HepG2 (cell line): ENCODE results near the gene CDC42EP4. TPM values are rescaled to one million over a fixed set of nuclear protein-coding genes. Genes with fewer than 3 reads are reported as not detected.

Experiments used
- ATF7 ChIP-seq, 2 experiments: fragments of 450-650 bp in 1 of 2; sonication (generic) in 1 of 2; formaldehyde crosslinking in 1 of 2; IDR thresholded peaks; 2 replicates each; pipeline versions ENCODE4 v1.4.0 to v1.6.1; 2016 to 2020; ENCODE audit warnings: antibody characterized with exemption in 1 of 2, mild to moderate bottlenecking in 1 of 2, missing genetic modification reagents in 1 of 2
- CAMTA2 ChIP-seq: sonication (generic); formaldehyde crosslinking; IDR thresholded peaks from 2 replicates; pipeline ENCODE4 v1.4.0; 2020; ENCODE audit warnings: mild to moderate bottlenecking, missing genetic modification reagents, borderline replicate concordance
- CCAR2 ChIP-seq: fragments of 200-400 bp; formaldehyde crosslinking; optimal IDR thresholded peaks from 2 replicates; pipeline ENCODE3; 2018; ENCODE audit warnings: low read depth, mild to moderate bottlenecking, low read length, moderate library complexity
- DR1 ChIP-seq: sonication (generic); formaldehyde crosslinking; IDR thresholded peaks from 2 replicates; pipeline ENCODE4 v1.8.0; 2021; ENCODE audit warnings: mild to moderate bottlenecking, missing genetic modification reagents, inconsistent platforms
- GATA4 ChIP-seq: sonication (generic); IDR thresholded peaks from 2 replicates; pipeline ENCODE4 v1.6.1; 2016; ENCODE audit warnings: antibody characterized with exemption, low read depth, borderline replicate concordance
- HMGA1 ChIP-seq: sonication (generic); formaldehyde crosslinking; conservative IDR thresholded peaks from 2 replicates; pipeline ENCODE4 v1.4.0; 2020; ENCODE audit warnings: missing genetic modification reagents
- HOXA5 ChIP-seq: sonication (generic); formaldehyde crosslinking; IDR thresholded peaks from 2 replicates; pipeline ENCODE4 v1.4.0; 2020; ENCODE audit warnings: missing genetic modification reagents
- MAF1 ChIP-seq: sonication (generic); formaldehyde crosslinking; IDR thresholded peaks from 2 replicates; pipeline ENCODE4 v1.5.0; 2020; ENCODE audit warnings: missing genetic modification reagents, borderline replicate concordance
- MXD4 ChIP-seq: IDR thresholded peaks from 2 replicates; pipeline ENCODE4 v1.6.1; 2016; ENCODE audit warnings: mild to moderate bottlenecking, missing biosample characterization, missing genetic modification reagents
- SALL1 ChIP-seq: sonication (generic); formaldehyde crosslinking; IDR thresholded peaks from 2 replicates; pipeline ENCODE4 v1.8.0; 2022; ENCODE audit warnings: mild to moderate bottlenecking, missing genetic modification reagents
- SMAD9 ChIP-seq: sonication (generic); formaldehyde crosslinking; IDR thresholded peaks from 2 replicates; pipeline ENCODE4 v1.5.1; 2020; ENCODE audit warnings: mild to moderate bottlenecking, missing genetic modification reagents
- TEAD3 ChIP-seq: optimal IDR thresholded peaks from 2 replicates; pipeline ENCODE3; 2016; ENCODE audit warnings: borderline replicate concordance
- ZMYM3 ChIP-seq: sonication (generic); formaldehyde crosslinking; IDR thresholded peaks from 2 replicates; pipeline ENCODE4 v1.5.1; 2020; ENCODE audit warnings: mild to moderate bottlenecking, missing genetic modification reagents
- ZNF101 ChIP-seq: sonication (generic); formaldehyde crosslinking; IDR thresholded peaks from 2 replicates; pipeline ENCODE4 v1.4.0; 2020; ENCODE audit warnings: mild to moderate bottlenecking, low read depth, missing genetic modification reagents, borderline replicate concordance
- ZNF205 ChIP-seq: IDR thresholded peaks from 2 replicates; pipeline ENCODE4 v1.6.1; 2018; ENCODE audit warnings: missing biosample characterization, missing genetic modification reagents
- ZNF34 ChIP-seq: sonication (generic); formaldehyde crosslinking; IDR thresholded peaks from 2 replicates; pipeline ENCODE4 v1.4.0; 2020; ENCODE audit warnings: mild to moderate bottlenecking, missing genetic modification reagents, borderline replicate concordance
- ZNF841 ChIP-seq: sonication (generic); formaldehyde crosslinking; IDR thresholded peaks from 2 replicates; pipeline ENCODE4 v1.8.1; 2023; ENCODE audit warnings: missing genetic modification reagents, borderline replicate concordance
- polyA plus RNA-seq, 8 experiments: library from polyadenylated mRNA; depleted of rRNA in 3 of 8; stranded (reverse) in 7 of 8; unstranded in 1 of 8; fragments of >200 nt; fragmentation: Illumina TruSeq in 4 of 8; extraction: Trizol in 4 of 8; gene quantifications; 2 replicates each; pipeline versions ENCODE4 v1.2.1 to v1.2.3, GENCODE V29; 2011 to 2016; ENCODE audit warnings: low read depth in 4 of 8, missing spikeins in 1 of 8, mixed read lengths in 1 of 8; ENCODE audit not compliant: insufficient read depth in 1 of 8
- total RNA-seq, 5 experiments: library from RNA; depleted of rRNA; stranded (reverse); fragments of >200 nt; fragmentation: Illumina TruSeq; extraction: Trizol; gene quantifications; 2 replicates each; pipeline ENCODE4 v1.2.3, GENCODE V29; 2016; ENCODE audit warnings: low read depth in 1 of 5
- TF ChIP-seq, protein P1 (sequence below): sonication (generic); formaldehyde crosslinking; IDR thresholded peaks from 2 replicates; pipeline ENCODE4 v1.9.0; 2021; ENCODE audit warnings: missing genetic modification reagents, borderline replicate concordance
- TF ChIP-seq, protein P2 (sequence below), 2 experiments: sonication (generic) in 1 of 2; formaldehyde crosslinking in 1 of 2; IDR thresholded peaks; 2 replicates each; pipeline versions ENCODE4 v1.4.0 to v1.6.1; 2018 to 2020; ENCODE audit warnings: missing genetic modification reagents in 2 of 2, borderline replicate concordance in 1 of 2, low read depth in 1 of 2, mild to moderate bottlenecking in 1 of 2, missing biosample characterization in 1 of 2
- TF ChIP-seq, protein P3 (sequence below): sonication (generic); formaldehyde crosslinking; IDR thresholded peaks from 2 replicates; pipeline ENCODE4 v1.8.0; 2022; ENCODE audit warnings: missing genetic modification reagents, low read depth, mild to moderate bottlenecking, borderline replicate concordance
- TF ChIP-seq, protein P4 (sequence below): sonication (generic); formaldehyde crosslinking; conservative IDR thresholded peaks from 2 replicates; pipeline ENCODE4 v1.8.0; 2022; ENCODE audit warnings: mild to moderate bottlenecking, moderate library complexity, missing genetic modification reagents

CDC42EP4 gene
- total and polyA plus RNA-seq, 2 of the 13 experiments (the other 11 are each of a cell fraction or from before 2014, with no cell fraction given): 19.0 to 54.0 TPM

DNA sequence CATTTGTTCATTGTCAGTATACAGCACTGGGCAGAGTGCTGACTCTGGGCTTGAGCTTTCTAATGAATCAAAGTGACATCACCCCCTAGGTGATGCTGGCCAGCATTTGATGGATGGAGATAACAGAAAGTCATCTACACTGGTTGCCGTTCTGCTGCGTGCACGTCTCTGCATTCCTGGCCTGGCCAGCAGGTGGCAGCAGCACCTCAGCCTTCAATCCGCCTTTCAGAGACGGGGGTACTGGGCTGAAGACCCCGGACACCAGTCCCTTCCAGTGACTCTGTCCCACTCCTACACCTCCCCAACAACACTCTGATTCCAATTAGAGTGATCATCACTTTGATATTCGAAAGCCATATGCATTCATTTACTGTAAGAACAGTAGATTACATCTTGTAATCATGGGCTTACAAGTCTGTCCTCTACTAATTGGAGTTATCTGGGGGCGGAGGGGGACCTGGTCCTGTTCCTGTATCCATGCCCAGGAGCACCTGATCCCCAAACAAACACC lies 56.1 kb downstream of the CDC42EP4 start (continued):
- TF ChIP-seq SALL1 (CRISPR knock-in tag) (peak; percentile 71), HOXA5 (CRISPR knock-in tag) (no peak), ATF7 (IDR thresholded peaks at IDR 0.05) (no peak), ATF7 (CRISPR knock-in tag; IDR thresholded peaks at IDR 0.05) (no peak), ZNF34 (no peak), ZNF841 (CRISPR knock-in tag) (no peak), CAMTA2 (no peak), GATA4 (no peak), SMAD9 (CRISPR knock-in tag) (no peak), MXD4 (no peak), ZNF101 (CRISPR knock-in tag) (no peak), DR1 (CRISPR knock-in tag) (no peak), HMGA1 (CRISPR knock-in tag) (no peak), TEAD3 (CRISPR knock-in tag) (peak; percentile 97), ZMYM3 (CRISPR knock-in tag) (no peak), CCAR2 (no peak), ZNF205 (CRISPR knock-in tag) (no peak), MAF1 (no peak)
- TF ChIP-seq, protein P1, sequence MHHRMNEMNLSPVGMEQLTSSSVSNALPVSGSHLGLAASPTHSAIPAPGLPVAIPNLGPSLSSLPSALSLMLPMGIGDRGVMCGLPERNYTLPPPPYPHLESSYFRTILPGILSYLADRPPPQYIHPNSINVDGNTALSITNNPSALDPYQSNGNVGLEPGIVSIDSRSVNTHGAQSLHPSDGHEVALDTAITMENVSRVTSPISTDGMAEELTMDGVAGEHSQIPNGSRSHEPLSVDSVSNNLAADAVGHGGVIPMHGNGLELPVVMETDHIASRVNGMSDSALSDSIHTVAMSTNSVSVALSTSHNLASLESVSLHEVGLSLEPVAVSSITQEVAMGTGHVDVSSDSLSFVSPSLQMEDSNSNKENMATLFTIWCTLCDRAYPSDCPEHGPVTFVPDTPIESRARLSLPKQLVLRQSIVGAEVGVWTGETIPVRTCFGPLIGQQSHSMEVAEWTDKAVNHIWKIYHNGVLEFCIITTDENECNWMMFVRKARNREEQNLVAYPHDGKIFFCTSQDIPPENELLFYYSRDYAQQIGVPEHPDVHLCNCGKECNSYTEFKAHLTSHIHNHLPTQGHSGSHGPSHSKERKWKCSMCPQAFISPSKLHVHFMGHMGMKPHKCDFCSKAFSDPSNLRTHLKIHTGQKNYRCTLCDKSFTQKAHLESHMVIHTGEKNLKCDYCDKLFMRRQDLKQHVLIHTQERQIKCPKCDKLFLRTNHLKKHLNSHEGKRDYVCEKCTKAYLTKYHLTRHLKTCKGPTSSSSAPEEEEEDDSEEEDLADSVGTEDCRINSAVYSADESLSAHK: 0 out of 2 replicates have a peak, but pooled peaks have one; percentile 78
- TF ChIP-seq, protein P2, sequence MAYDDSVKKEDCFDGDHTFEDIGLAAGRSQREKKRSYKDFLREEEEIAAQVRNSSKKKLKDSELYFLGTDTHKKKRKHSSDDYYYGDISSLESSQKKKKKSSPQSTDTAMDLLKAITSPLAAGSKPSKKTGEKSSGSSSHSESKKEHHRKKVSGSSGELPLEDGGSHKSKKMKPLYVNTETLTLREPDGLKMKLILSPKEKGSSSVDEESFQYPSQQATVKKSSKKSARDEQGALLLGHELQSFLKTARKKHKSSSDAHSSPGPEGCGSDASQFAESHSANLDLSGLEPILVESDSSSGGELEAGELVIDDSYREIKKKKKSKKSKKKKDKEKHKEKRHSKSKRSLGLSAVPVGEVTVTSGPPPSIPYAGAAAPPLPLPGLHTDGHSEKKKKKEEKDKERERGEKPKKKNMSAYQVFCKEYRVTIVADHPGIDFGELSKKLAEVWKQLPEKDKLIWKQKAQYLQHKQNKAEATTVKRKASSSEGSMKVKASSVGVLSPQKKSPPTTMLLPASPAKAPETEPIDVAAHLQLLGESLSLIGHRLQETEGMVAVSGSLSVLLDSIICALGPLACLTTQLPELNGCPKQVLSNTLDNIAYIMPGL (CRISPR knock-in tag; IDR thresholded peaks at IDR 0.05; ENCODE audit: borderline replicate concordance in 1 of 2, low read depth in 1 of 2): peak; percentile 57 to 89; a peak in 3 of 4 replicates
- TF ChIP-seq, protein P3, sequence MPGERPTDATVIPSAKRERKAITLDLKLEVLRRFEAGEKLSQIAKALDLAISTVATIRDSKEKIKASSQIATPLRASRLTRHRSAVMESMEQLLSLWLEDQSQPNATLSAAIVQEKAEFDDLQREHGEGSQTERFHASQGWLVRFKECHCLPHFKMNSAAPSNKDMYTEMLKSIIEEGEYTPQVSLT: no peak
- TF ChIP-seq, protein P4, sequence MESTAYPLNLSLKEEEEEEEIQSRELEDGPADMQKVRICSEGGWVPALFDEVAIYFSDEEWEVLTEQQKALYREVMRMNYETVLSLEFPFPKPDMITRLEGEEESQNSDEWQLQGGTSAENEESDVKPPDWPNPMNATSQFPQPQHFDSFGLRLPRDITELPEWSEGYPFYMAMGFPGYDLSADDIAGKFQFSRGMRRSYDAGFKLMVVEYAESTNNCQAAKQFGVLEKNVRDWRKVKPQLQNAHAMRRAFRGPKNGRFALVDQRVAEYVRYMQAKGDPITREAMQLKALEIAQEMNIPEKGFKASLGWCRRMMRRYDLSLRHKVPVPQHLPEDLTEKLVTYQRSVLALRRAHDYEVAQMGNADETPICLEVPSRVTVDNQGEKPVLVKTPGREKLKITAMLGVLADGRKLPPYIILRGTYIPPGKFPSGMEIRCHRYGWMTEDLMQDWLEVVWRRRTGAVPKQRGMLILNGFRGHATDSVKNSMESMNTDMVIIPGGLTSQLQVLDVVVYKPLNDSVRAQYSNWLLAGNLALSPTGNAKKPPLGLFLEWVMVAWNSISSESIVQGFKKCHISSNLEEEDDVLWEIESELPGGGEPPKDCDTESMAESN (CRISPR knock-in tag): no peak
